H1 (cell line): Measurements from ENCODE around the gene CASQ1. TPM values are rescaled to one million over a fixed set of nuclear protein-coding genes. Genes with fewer than 3 reads are reported as not detected.

Source experiments
- CTCF ChIA-PET: fragments of 300-600 bp; sonication (Branson Sonifier 250); formaldehyde crosslinking; loops from one replicate; lab custom pipeline; 2021; ENCODE audit not compliant: partially characterized antibody; lab: Charles Lee
- POLR2A ChIA-PET: fragments of 300-600 bp; sonication (Branson Sonifier 250); formaldehyde crosslinking; loops from one replicate; lab custom pipeline; 2021; ENCODE audit warnings: inconsistent platforms; ENCODE audit not compliant: partially characterized antibody; lab: Charles Lee
- DNase-seq, 2 experiments: peaks; one replicate each; pipeline versions ENCODE4 v3.0.0 to v3.0.0-alpha.2; 2010 to 2022; ENCODE audit warnings: low spot score in 2 of 2, low read depth in 1 of 2, mixed read lengths in 1 of 2
- FAIRE-seq: peaks from 2 replicates; lab custom pipeline; 2011; peaks lifted over from hg19 to GRCh38; lab: Jason Lieb, UNC
- H2AFZ ChIP-seq: 2 replicates; pipeline ENCODE4 v1.8.1; 2012; ENCODE audit warnings: low read length, inconsistent platforms
- H2AK5ac ChIP-seq: 2 replicates; pipeline ENCODE4 v1.6.1; 2013; ENCODE audit warnings: low read depth, low read length
- H2BK120ac ChIP-seq: replicated peaks from 2 replicates; pipeline ENCODE3; 2013; ENCODE audit warnings: low read depth, low read length, inconsistent platforms
- H2BK12ac ChIP-seq: 2 replicates; pipeline ENCODE4 v1.6.1; 2013; ENCODE audit warnings: low read depth, low read length
- H2BK15ac ChIP-seq: 2 replicates; pipeline ENCODE4 v1.6.1; 2013; ENCODE audit warnings: low read length
- H2BK20ac ChIP-seq: 2 replicates; pipeline ENCODE4 v1.6.1; 2013; ENCODE audit warnings: low read length
- H2BK5ac ChIP-seq: 2 replicates; pipeline ENCODE4 v1.6.1; 2013; ENCODE audit warnings: low read depth, low read length
- H3K14ac ChIP-seq: 2 replicates; pipeline ENCODE4 v1.6.1; 2013; ENCODE audit warnings: inconsistent platforms; ENCODE audit not compliant: insufficient read length
- H3K18ac ChIP-seq: 2 replicates; pipeline ENCODE4 v1.6.1; 2013; ENCODE audit warnings: low read length; ENCODE audit errors: extremely low read depth
- H3K23ac ChIP-seq: 2 replicates; pipeline ENCODE4 v1.6.1; 2013; ENCODE audit warnings: inconsistent platforms; ENCODE audit not compliant: insufficient read length
- H3K23me2 ChIP-seq: 2 replicates; pipeline ENCODE4 v1.6.1; 2013; ENCODE audit warnings: low read depth, low read length
- H3K27ac ChIP-seq: 2 replicates; pipeline ENCODE4 v1.6.1; 2011; ENCODE audit warnings: low read depth, low read length, inconsistent platforms
- H3K27me3 ChIP-seq, 4 experiments: replicated peaks in 1 of 4; 1 replicate in 1 of 4; 2 replicates in 3 of 4; pipeline versions ENCODE4 v1.6.1 to v1.8.1; 2011 to 2013; ENCODE audit warnings: low read length in 3 of 4, mild to moderate bottlenecking in 3 of 4, inconsistent platforms in 2 of 4, mixed read lengths in 2 of 4, moderate library complexity in 1 of 4; ENCODE audit not compliant: control insufficient read depth in 3 of 4, insufficient read depth in 3 of 4; ENCODE audit errors: extremely low read depth in 1 of 4
- H3K36me3 ChIP-seq, 4 experiments: 2 replicates each; pipeline versions ENCODE4 v1.6.1 to v1.8.1; 2011 to 2013; ENCODE audit warnings: mild to moderate bottlenecking in 4 of 4, low read length in 3 of 4, moderate library complexity in 2 of 4, control low read depth in 1 of 4, inconsistent platforms in 1 of 4; ENCODE audit not compliant: insufficient read depth in 4 of 4, control insufficient read depth in 2 of 4
- H3K4ac ChIP-seq: replicated peaks from 2 replicates; pipeline ENCODE3; 2013; ENCODE audit warnings: low read length, low read depth, mixed read lengths, inconsistent platforms; ENCODE audit not compliant: insufficient read length
- H3K4me1 ChIP-seq, 4 experiments: replicated peaks in 1 of 4; 1 replicate in 1 of 4; 2 replicates in 3 of 4; pipeline versions ENCODE4 v1.6.1 to v1.8.1; 2011 to 2013; ENCODE audit warnings: low read length in 3 of 4, inconsistent platforms in 2 of 4, mixed read lengths in 1 of 4; ENCODE audit not compliant: insufficient read depth in 4 of 4, control insufficient read depth in 3 of 4
- H3K4me2 ChIP-seq, 2 experiments: 2 replicates each; pipeline versions ENCODE4 v1.6.1 to v1.8.1; 2011 to 2013; ENCODE audit warnings: low read depth in 2 of 2, low read length in 2 of 2, control low read depth in 1 of 2, inconsistent platforms in 1 of 2, mild to moderate bottlenecking in 1 of 2; ENCODE audit not compliant: insufficient read depth in 1 of 2
- H3K4me3 ChIP-seq, 4 experiments: fragments of 200-600, 300-600 bp in 1 of 4; sonication (generic), shearing (Covaris generic), sonication (Bioruptor Twin) in 1 of 4; 2 replicates each; pipeline versions ENCODE4 v1.5.1 to v1.8.1; 2011 to 2016; ENCODE audit warnings: low read length in 4 of 4, low read depth in 3 of 4, control low read depth in 2 of 4, inconsistent platforms in 2 of 4, mild to moderate bottlenecking in 2 of 4, mixed read lengths in 1 of 4, moderate library complexity in 1 of 4; ENCODE audit not compliant: insufficient read depth in 2 of 4; ENCODE audit errors: extremely low read depth in 1 of 4
- H3K56ac ChIP-seq: replicated peaks from 2 replicates; pipeline ENCODE3; 2013; ENCODE audit warnings: low read depth, mild to moderate bottlenecking, mixed read lengths, low read length, inconsistent platforms; ENCODE audit not compliant: insufficient read length
- H3K79me1 ChIP-seq: 2 replicates; pipeline ENCODE4 v1.6.1; 2013; ENCODE audit warnings: low read depth, low read length, control low read depth
- H3K79me2 ChIP-seq, 2 experiments: 2 replicates each; pipeline versions ENCODE4 v1.6.1 to v1.8.1; 2012 to 2013; ENCODE audit warnings: low read length in 2 of 2, mild to moderate bottlenecking in 2 of 2, inconsistent platforms in 1 of 2; ENCODE audit not compliant: insufficient read depth in 2 of 2, control insufficient read depth in 1 of 2
- H3K9ac ChIP-seq, 4 experiments: replicated peaks in 1 of 4; 1 replicate in 1 of 4; 2 replicates in 3 of 4; pipeline versions ENCODE4 v1.6.1 to v1.8.1; 2011 to 2013; ENCODE audit warnings: low read depth in 3 of 4, low read length in 3 of 4, control low read depth in 2 of 4, mild to moderate bottlenecking in 2 of 4, moderate library complexity in 2 of 4, inconsistent platforms in 1 of 4; ENCODE audit errors: extremely low read depth in 1 of 4
- H3K9me3 ChIP-seq, 2 experiments: 2 replicates each; pipeline versions ENCODE4 v1.6.1 to v1.8.1; 2012 to 2013; ENCODE audit warnings: mild to moderate bottlenecking in 2 of 2, moderate library complexity in 2 of 2, control low read depth in 1 of 2, inconsistent platforms in 1 of 2, low read depth in 1 of 2, low read length in 1 of 2, mixed read lengths in 1 of 2; ENCODE audit not compliant: insufficient read depth in 2 of 2
- H4K20me1 ChIP-seq, 2 experiments: replicated peaks in 1 of 2; 2 replicates each; pipeline versions ENCODE3 to v1.8.1; 2011 to 2013; ENCODE audit warnings: inconsistent platforms in 2 of 2, low read length in 2 of 2, mild to moderate bottlenecking in 1 of 2; ENCODE audit not compliant: insufficient read depth in 2 of 2, control insufficient read depth in 1 of 2
- H4K5ac ChIP-seq: 2 replicates; pipeline ENCODE4 v1.6.1; 2013; ENCODE audit warnings: low read length, low read depth, mixed read lengths, inconsistent platforms; ENCODE audit not compliant: insufficient read length
- H4K8ac ChIP-seq: 2 replicates; pipeline ENCODE4 v1.8.0; 2013; ENCODE audit warnings: mild to moderate bottlenecking, moderate library complexity, low read length, inconsistent platforms; ENCODE audit not compliant: insufficient read depth; ENCODE audit errors: extremely low read depth
- H4K91ac ChIP-seq: replicated peaks from 2 replicates; pipeline ENCODE3; 2013; ENCODE audit warnings: low read length, mixed read lengths, inconsistent platforms; ENCODE audit not compliant: insufficient read length
- CREB1 ChIP-seq: IDR thresholded peaks from 2 replicates; pipeline ENCODE4 v1.6.1; 2012; ENCODE audit warnings: inconsistent platforms
- FOSL1 ChIP-seq: IDR thresholded peaks from 2 replicates; pipeline ENCODE4 v1.6.1; 2011; ENCODE audit warnings: mild to moderate bottlenecking, low read depth, low read length, moderate library complexity; ENCODE audit not compliant: insufficient read depth
- POLR2A ChIP-seq, 2 experiments: IDR thresholded peaks; 1 replicate in 1 of 2; 2 replicates in 1 of 2; pipeline ENCODE4 v1.6.1; 2011; ENCODE audit warnings: low read depth in 2 of 2, low read length in 2 of 2, mild to moderate bottlenecking in 2 of 2; ENCODE audit errors: control extremely low read depth in 1 of 2
- TAF7 ChIP-seq: optimal IDR thresholded peaks from 2 replicates; pipeline ENCODE3; 2011; ENCODE audit warnings: low read depth, mild to moderate bottlenecking, inconsistent platforms, low read length, moderate library complexity, borderline replicate concordance
- TEAD4 ChIP-seq: IDR thresholded peaks from 2 replicates; pipeline ENCODE4 v1.6.1; 2012; ENCODE audit warnings: low read depth, low read length, inconsistent platforms, mixed read lengths
- WGBS, 2 experiments: shearing (Covaris generic) in 1 of 2; methylation state at CpG; one replicate each; pipeline versions ENCODE4 v1.1.6 to v1.1.7; 2013 to 2015; ENCODE audit warnings: low lambda C conversion rate in 2 of 2, mixed read lengths in 2 of 2, inconsistent platforms in 1 of 2, low coverage in 1 of 2, missing lambda C conversion rate in 1 of 2; ENCODE audit not compliant: insufficient replicate concordance in 2 of 2, insufficient coverage in 1 of 2, insufficient read length in 1 of 2; ENCODE audit errors: extremely low coverage in 1 of 2, missing lambda C conversion rate in 1 of 2; 5-methylcytosine and 5-hydroxymethylcytosine counted together
- polyA plus RNA-seq, 7 experiments: library from polyadenylated mRNA; depleted of rRNA in 3 of 7; stranded (reverse) in 5 of 7; unstranded in 2 of 7; fragments of >200 nt in 5 of 7; fragments of 200-250 nt in 2 of 7; gene quantifications; 1 replicate in 5 of 7; 2 replicates in 1 of 7; 4 replicates in 1 of 7; pipeline versions ENCODE4 v1.2.1 to v1.2.3, GENCODE V29; 2011 to 2013; ENCODE audit warnings: missing spikeins in 2 of 7, mixed read lengths in 2 of 7
- total RNA-seq: library from RNA; stranded (reverse); fragmentation: NEBNext Ultra II Directional; extraction: Animal tissue kit (Norgen Biotek cat#: 25700); gene quantifications from 2 replicates; pipeline ENCODE4 v1.2.1, GENCODE V29; 2021
- TF ChIP-seq, protein P1 (sequence below): IDR thresholded peaks from 2 replicates; pipeline ENCODE4 v1.6.1; 2011; ENCODE audit warnings: low read length, improper control_type of control experiment

CASQ1 gene
- total and polyA plus RNA-seq, 2 of the 8 experiments (the other 6 are each of a cell fraction or from before 2014, with no cell fraction given), result 0.80 to 1.3 TPM

DNA sequence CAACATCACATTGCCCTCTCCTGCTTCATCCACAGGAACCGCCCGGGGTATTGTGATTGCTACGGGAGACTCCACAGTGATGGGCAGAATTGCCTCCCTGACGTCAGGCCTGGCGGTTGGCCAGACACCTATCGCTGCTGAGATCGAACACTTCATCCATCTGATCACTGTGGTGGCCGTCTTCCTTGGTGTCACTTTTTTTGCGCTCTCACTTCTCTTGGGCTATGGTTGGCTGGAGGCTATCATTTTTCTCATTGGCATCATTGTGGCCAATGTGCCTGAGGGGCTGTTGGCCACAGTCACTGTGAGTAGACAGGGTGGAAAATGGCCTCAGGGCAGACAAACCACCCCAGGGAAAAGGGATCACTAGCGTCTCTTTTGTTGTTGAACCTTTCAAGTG, 26.3 kb upstream of the CASQ1 start:
- CTCF ChIA-PET, result interaction anchor here (0.7 to 18.4 kb wide), 9 partner anchors 13 to 128 kb away, joined by 3 to 257 read pairs (median 23); partner anchors contain the start of genes ATP1A4 and PEA15
- Histone ChIP-seq H3K9me3 (no peaks in the 10 kb centered on the region), H4K20me1 (no peaks in the 10 kb centered on the region), H3K18ac (no peak overlapping the region), H3K14ac (no peak overlapping the region), H3K9ac (no peak overlapping the region), H2AK5ac (no peak overlapping the region; the same call in 1 of the 2 replicates), H3K4me3 (no peak overlapping the region), H4K8ac (no peak overlapping the region), H3K79me2 (no peaks in the 10 kb centered on the region), H4K5ac (no peak overlapping the region), H3K27me3 (no peaks in the 10 kb centered on the region; a peak in 1 of 7 replicates), H3K79me1 (no peaks in the 10 kb centered on the region), H3K36me3 (no peaks in the 10 kb centered on the region), H4K91ac (no peak overlapping the region), H3K23ac (no peak overlapping the region), H3K4me1 (peaks cover 3 to 12% (median 6%) of the 10 kb centered on the region in 4 experiments; a peak in 5 of 7 replicates), H2BK5ac (peak overlapping the region; percentile 29; the same call in 1 of the 2 replicates), H2BK20ac (no peak overlapping the region; the same call in 1 of the 2 replicates), H3K4me2 (no peak overlapping the region), H3K56ac (no peak overlapping the region), H3K27ac (no peak overlapping the region), H3K23me2 (no peaks in the 10 kb centered on the region; the same call in 1 of the 2 replicates), H2BK15ac (no peak overlapping the region), H2BK12ac (peak overlapping the region; percentile 87; the same call in 1 of the 2 replicates), H2BK120ac (no peak overlapping the region), H3K4ac (no peak overlapping the region), H2AFZ (no peak overlapping the region)
- WGBS, 2 experiments, result 96% methylated on average over 10 of the region's 10 CpGs; no CpG with 5 or more reads in 1 of the 2 experiments
- FAIRE-seq, result no peak
- POLR2A ChIA-PET, result interaction anchor here (1.4 kb wide), 1 partner anchor 78 kb away, joined by 3 read pairs; no protein-coding TSS in a partner anchor
- DNase-seq, result no peak
- TF ChIP-seq, protein P1, sequence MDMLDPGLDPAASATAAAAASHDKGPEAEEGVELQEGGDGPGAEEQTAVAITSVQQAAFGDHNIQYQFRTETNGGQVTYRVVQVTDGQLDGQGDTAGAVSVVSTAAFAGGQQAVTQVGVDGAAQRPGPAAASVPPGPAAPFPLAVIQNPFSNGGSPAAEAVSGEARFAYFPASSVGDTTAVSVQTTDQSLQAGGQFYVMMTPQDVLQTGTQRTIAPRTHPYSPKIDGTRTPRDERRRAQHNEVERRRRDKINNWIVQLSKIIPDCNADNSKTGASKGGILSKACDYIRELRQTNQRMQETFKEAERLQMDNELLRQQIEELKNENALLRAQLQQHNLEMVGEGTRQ, result no peak
- TF ChIP-seq FOSL1 (no peak), POLR2A (IDR thresholded peaks at IDR 0.05; ENCODE audit: control extremely low read depth in 1 of 2, low read depth in 2 of 2, low read length in 2 of 2) (no peak), CREB1 (no peak), TEAD4 (no peak), TAF7 (no peak)
